Astrocyte of the cerebellum (primary cell): ENCODE data around the gene SLCO2B1.

Experiments
- DNase-seq: peaks from one replicate; pipeline ENCODE4 v3.0.0-alpha.2; 2011; ENCODE audit warnings: low read depth
- H3K4me3 ChIP-seq: 2 replicates; pipeline ENCODE4 v1.5.1; 2011; ENCODE audit warnings: mild to moderate bottlenecking, low read depth, low read length, moderate library complexity
- in situ Hi-C: cut with HindIII; loops from 2 replicates; pipeline ENCODE4 v1.10.0; 2017; ENCODE audit warnings: low sequenced_read_pairs
- TF ChIP-seq, protein P1 (sequence below): IDR thresholded peaks from 2 replicates; pipeline ENCODE4 v1.5.1; 2012; ENCODE audit warnings: low read length, low read depth, moderate library complexity, mild to moderate bottlenecking; ENCODE audit errors: missing control alignments

Gene SLCO2B1

DNA sequence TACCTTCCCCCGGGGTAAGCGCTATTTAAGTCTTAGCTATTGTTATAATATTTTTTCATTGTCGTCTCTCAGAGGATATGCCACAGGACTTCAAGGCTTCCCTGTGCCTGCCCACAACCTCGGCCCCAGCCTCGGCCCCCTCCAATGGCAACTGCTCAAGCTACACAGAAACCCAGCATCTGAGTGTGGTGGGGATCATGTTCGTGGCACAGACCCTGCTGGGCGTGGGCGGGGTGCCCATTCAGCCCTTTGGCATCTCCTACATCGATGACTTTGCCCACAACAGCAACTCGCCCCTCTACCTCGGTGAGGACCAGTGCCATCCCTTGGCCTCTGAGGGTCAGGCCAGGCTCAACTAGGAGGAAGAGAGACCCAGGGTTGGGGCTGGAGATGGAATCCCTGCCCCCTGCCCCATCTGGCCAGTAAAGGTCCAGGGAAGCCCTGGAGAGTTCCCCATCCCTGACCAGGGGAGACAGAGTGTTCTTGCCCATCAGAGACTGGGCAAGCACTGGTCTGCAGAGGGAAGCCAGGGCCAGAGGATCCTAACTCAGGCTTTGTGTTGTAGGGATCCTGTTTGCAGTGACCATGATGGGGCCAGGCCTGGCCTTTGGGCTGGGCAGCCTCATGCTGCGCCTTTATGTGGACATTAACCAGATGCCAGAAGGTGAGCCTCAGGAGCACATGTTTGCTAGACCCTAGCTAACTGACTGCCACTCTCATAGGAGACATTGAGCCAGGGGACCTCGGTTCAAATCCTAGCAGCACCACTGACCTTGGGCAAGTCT, 18.4 kb downstream of the SLCO2B1 start:
- in situ Hi-C loops, result no loop called here
- DNase-seq, result no peak
- H3K4me3 ChIP-seq, result no peak overlapping the region
- TF ChIP-seq, protein P1, sequence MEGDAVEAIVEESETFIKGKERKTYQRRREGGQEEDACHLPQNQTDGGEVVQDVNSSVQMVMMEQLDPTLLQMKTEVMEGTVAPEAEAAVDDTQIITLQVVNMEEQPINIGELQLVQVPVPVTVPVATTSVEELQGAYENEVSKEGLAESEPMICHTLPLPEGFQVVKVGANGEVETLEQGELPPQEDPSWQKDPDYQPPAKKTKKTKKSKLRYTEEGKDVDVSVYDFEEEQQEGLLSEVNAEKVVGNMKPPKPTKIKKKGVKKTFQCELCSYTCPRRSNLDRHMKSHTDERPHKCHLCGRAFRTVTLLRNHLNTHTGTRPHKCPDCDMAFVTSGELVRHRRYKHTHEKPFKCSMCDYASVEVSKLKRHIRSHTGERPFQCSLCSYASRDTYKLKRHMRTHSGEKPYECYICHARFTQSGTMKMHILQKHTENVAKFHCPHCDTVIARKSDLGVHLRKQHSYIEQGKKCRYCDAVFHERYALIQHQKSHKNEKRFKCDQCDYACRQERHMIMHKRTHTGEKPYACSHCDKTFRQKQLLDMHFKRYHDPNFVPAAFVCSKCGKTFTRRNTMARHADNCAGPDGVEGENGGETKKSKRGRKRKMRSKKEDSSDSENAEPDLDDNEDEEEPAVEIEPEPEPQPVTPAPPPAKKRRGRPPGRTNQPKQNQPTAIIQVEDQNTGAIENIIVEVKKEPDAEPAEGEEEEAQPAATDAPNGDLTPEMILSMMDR, result no peak

DNA sequence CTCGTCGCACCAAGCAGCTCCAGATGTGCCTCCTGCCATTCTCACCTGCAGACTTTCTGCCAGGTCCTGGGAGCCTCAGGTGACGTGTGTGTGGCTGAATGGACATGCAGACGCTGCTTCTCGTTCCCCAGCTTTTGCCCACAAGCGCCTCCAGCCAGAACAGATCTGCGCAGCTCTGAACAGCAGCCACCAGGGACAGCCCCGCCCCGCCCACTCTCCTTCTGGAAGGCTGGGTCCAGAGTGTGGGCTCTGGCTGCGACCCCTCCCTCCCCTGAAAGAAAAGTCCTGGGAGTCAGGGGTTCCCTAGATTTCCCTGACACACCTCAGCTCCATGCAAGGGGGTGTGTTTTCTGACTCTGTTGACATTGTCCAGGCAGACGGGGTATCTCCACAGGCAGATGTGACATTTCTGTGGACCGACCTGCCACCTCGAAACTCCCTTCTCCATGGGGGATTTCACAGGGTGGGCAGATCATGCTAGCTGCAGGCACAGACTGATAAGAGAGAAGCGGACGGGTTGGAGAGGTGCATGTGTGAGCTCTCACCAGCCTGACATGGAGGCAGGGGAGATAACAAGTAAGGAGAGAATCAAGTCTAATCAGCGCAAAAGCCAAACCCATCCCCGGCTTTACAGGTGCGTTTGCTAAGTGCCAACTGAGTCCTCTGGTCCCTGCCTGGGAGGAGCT, 19.8 kb downstream of the SLCO2B1 start:
- in situ Hi-C loops, result no loop called here
- TF ChIP-seq, protein P1, result no peak
- no peak overlapping the region for H3K4me3 ChIP-seq
- DNase-seq, result no peak

DNA sequence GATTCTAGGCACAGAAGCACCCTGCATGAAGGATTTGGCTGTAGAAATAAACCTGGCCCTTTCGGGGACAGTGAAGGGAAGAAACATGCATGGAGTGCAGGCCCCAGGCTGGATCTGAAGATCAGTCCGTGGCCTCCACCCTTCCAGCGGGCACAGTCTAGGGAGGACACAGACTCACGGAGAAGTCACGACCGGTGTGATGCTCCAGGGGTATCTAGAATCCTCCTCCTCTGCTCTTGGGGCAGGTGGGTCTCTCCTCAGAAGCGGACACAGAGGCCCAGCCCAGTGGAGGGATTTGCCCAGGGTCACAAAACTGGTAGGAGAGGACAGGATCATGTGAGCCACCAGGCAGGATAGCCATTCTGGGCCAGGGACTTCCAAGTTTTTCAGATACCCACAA, 22.4 kb downstream of the SLCO2B1 start:
- no peak overlapping the region for H3K4me3 ChIP-seq
- TF ChIP-seq, protein P1, result no peak
- in situ Hi-C loops, result no loop called here

DNA sequence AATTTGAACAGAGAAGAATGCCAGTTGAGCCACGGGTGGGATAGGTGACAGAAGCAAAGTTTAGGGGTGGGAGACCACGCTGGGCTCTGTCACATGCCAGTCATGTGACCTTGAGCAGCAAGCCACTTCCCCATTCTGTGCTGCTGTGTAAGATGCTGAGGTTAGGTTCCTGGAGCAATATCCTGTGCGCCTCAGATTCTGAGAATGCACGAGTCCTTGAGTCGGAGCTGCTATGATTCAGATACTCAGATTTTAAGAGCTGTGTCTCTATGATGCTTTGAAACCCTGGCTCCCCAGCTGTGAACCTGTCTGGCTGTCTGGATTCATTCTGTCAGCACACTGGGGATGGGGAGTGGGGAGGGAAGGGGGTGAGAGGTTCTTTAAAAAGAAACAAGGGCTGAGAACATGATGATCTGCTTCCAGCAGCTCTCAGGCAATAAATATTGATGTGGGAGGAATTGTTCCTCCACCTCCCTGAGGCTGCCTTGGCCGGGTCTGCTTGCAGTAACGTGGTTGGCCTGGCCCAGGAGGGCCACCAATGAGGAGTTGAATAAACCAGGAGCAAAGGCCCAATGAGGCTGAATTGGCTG, 24.0 kb downstream of the SLCO2B1 start:
- TF ChIP-seq, protein P1, result no peak
- in situ Hi-C loops, result no loop called here
- H3K4me3 ChIP-seq, result no peak overlapping the region
- no peak for DNase-seq

More for the DNA sequence above, 22.4 kb downstream of the SLCO2B1 start:
- no peak for DNase-seq

DNA sequence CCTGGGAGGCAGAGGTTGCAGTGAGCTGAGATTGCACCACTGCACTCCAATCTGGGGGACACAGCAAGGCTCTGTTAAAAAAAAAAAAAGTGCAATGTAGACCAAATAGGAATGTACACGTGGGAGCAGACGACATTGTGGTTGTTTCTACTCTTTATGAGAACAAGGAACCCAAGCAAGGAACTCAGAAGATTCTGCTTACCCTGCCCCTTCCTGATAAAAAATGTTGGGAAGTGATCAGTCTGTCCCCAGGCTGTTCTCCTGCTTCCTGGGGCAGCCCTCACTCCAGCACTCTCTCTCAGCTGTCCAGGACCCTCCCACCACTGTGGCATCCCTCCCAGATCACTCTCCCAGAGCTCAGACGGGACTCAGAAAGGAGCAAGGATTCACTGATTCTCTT, 31.8 kb downstream of the SLCO2B1 start:
- TF ChIP-seq, protein P1, result no peak
- no peak for DNase-seq
- H3K4me3 ChIP-seq, result no peak overlapping the region
- in situ Hi-C loops, result no loop called here

DNA sequence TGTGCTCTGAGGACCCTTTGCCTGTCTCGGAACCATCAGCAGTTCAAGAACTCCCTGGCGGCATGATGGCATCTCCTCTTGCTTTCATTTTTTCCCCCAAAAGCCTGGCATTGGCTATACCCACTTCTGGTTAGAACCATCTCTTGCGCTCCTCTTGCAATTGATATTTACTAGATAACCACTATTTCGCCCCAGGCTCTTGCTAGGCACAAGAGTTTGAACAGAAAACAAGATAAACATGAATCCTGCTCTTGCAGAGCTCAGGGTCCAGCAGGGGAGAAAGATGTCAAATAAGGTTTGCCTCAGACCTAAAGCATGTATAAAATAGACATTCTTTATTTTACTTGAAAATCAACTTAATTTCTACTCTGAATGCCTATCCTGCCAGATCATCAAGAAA, 33.1 kb downstream of the SLCO2B1 start:
- H3K4me3 ChIP-seq, result no peak overlapping the region
- in situ Hi-C loops, result no loop called here
- no peak for DNase-seq
- TF ChIP-seq, protein P1, result no peak
